MM.1S (cell line): Measurements from ENCODE around the gene C12orf42.

ENCODE experiments used
- DNase-seq: peaks from one replicate; pipeline ENCODE4 v3.0.0-alpha.2; 2015
- H2AFZ ChIP-seq: fragments of 300-600 bp; sonication (generic); 2 replicates; pipeline ENCODE4 v1.6.0; 2016; ENCODE audit warnings: antibody characterized with exemption, low read length
- H3F3A ChIP-seq: fragments of 300-600 bp; sonication (generic); 2 replicates; pipeline ENCODE4 v1.6.1; 2016; ENCODE audit warnings: mild to moderate bottlenecking, antibody characterized with exemption, low read length, moderate library complexity, mixed read lengths; ENCODE audit not compliant: insufficient read depth
- H3K27ac ChIP-seq: fragments of 300-600 bp; sonication (generic); 2 replicates; pipeline ENCODE4 v1.5.1; 2016; ENCODE audit warnings: mild to moderate bottlenecking, low read length
- H3K27me3 ChIP-seq: fragments of 300-600 bp; sonication (generic); replicated peaks from 2 replicates; pipeline ENCODE4 v1.6.0; 2016; ENCODE audit warnings: low read length; ENCODE audit not compliant: insufficient read depth
- H3K36me3 ChIP-seq: fragments of 300-600 bp; sonication (generic); replicated peaks from 2 replicates; pipeline ENCODE4 v1.6.1; 2016; ENCODE audit warnings: mild to moderate bottlenecking, low read length, mixed read lengths; ENCODE audit not compliant: insufficient read depth
- H3K4me1 ChIP-seq: fragments of 300-600 bp; sonication (generic); 2 replicates; pipeline ENCODE4 v1.6.1; 2016; ENCODE audit warnings: low read length, mixed read lengths
- H3K4me2 ChIP-seq: fragments of 300-600 bp; sonication (generic); 2 replicates; pipeline ENCODE4 v1.6.0; 2016; ENCODE audit warnings: low read depth, low read length
- H3K4me3 ChIP-seq: fragments of 300-600 bp; sonication (generic); 2 replicates; pipeline ENCODE4 v1.5.1; 2016; ENCODE audit warnings: low read length, mixed read lengths
- H3K79me2 ChIP-seq: fragments of 300-600 bp; sonication (generic); 2 replicates; pipeline ENCODE4 v1.6.1; 2016; ENCODE audit warnings: mixed run types, low read length, mixed read lengths
- H3K9ac ChIP-seq: fragments of 300-600 bp; sonication (generic); 2 replicates; pipeline ENCODE4 v1.6.1; 2016; ENCODE audit warnings: low read length, mixed read lengths
- H3K9me2 ChIP-seq: fragments of 300-600 bp; sonication (generic); replicated peaks from 2 replicates; pipeline ENCODE4 v1.6.1; 2016; ENCODE audit warnings: mild to moderate bottlenecking, low read length, mixed read lengths; ENCODE audit not compliant: insufficient read depth
- H3K9me3 ChIP-seq: fragments of 300-600 bp; sonication (generic); replicated peaks from 2 replicates; pipeline ENCODE4 v1.6.1; 2016; ENCODE audit warnings: mild to moderate bottlenecking, low read length, mixed read lengths; ENCODE audit not compliant: insufficient read depth
- H4K20me1 ChIP-seq: fragments of 300-600 bp; sonication (generic); 2 replicates; pipeline ENCODE4 v1.6.1; 2016; ENCODE audit warnings: mild to moderate bottlenecking, low read length, moderate library complexity, mixed read lengths; ENCODE audit not compliant: insufficient read depth
- EZH2 ChIP-seq: fragments of 300-600 bp; sonication (generic); optimal IDR thresholded peaks from 2 replicates; pipeline ENCODE3; 2017; ENCODE audit warnings: low read depth, mild to moderate bottlenecking, antibody characterized with exemption, low read length, mixed read lengths
- EZH2phosphoT487 ChIP-seq: fragments of 300-600 bp; sonication (generic); IDR thresholded peaks from 2 replicates; pipeline ENCODE4 v1.6.1; 2018; ENCODE audit warnings: antibody characterized with exemption, low read length
- TF ChIP-seq, protein P1 (sequence below): fragments of 300-600 bp; sonication (generic); IDR thresholded peaks from 2 replicates; pipeline ENCODE4 v1.5.1; 2016; ENCODE audit warnings: antibody characterized with exemption, low read length, mixed read lengths

Gene C12orf42

DNA sequence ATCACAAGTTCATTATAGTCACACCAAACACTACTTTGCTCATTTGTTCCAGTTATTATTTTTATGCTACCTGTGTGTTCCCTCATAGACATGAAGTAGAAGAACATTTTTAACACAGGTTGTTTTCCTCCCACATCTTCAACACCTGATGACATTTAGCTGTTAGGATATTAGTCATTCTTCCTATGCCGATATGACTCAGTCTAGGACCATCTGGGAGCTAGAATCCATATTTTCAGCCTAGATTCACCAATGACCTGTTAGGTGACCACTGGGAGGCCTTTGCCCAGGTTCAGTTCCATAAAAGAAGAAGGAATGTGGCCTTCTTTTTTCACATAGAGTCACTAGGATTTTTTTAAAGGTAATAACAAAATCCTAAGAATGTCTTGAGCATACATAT, 222.8 kb downstream of the C12orf42 start:
- H3K4me2 ChIP-seq = no peak overlapping the region
- TF ChIP-seq EZH2phosphoT487 = no peak
- TF ChIP-seq, protein P1, sequence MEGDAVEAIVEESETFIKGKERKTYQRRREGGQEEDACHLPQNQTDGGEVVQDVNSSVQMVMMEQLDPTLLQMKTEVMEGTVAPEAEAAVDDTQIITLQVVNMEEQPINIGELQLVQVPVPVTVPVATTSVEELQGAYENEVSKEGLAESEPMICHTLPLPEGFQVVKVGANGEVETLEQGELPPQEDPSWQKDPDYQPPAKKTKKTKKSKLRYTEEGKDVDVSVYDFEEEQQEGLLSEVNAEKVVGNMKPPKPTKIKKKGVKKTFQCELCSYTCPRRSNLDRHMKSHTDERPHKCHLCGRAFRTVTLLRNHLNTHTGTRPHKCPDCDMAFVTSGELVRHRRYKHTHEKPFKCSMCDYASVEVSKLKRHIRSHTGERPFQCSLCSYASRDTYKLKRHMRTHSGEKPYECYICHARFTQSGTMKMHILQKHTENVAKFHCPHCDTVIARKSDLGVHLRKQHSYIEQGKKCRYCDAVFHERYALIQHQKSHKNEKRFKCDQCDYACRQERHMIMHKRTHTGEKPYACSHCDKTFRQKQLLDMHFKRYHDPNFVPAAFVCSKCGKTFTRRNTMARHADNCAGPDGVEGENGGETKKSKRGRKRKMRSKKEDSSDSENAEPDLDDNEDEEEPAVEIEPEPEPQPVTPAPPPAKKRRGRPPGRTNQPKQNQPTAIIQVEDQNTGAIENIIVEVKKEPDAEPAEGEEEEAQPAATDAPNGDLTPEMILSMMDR = no peak
- no peak for TF ChIP-seq EZH2
- H3K9ac ChIP-seq = no peak overlapping the region
- H3K9me2 ChIP-seq = no peaks in the 10 kb centered on the region
- no peaks in the 10 kb centered on the region for H3K27me3 ChIP-seq
- no peak for DNase-seq
- no peaks in the 10 kb centered on the region for H3F3A ChIP-seq
- H2AFZ ChIP-seq = no peak overlapping the region
- H3K36me3 ChIP-seq = no peaks in the 10 kb centered on the region
- H4K20me1 ChIP-seq = no peaks in the 10 kb centered on the region
- no peak overlapping the region for H3K27ac ChIP-seq
- H3K9me3 ChIP-seq = no peaks in the 10 kb centered on the region
- H3K4me3 ChIP-seq = no peak overlapping the region
- H3K4me1 ChIP-seq = peaks cover 10% of the 10 kb centered on the region
- H3K79me2 ChIP-seq = no peaks in the 10 kb centered on the region

DNA sequence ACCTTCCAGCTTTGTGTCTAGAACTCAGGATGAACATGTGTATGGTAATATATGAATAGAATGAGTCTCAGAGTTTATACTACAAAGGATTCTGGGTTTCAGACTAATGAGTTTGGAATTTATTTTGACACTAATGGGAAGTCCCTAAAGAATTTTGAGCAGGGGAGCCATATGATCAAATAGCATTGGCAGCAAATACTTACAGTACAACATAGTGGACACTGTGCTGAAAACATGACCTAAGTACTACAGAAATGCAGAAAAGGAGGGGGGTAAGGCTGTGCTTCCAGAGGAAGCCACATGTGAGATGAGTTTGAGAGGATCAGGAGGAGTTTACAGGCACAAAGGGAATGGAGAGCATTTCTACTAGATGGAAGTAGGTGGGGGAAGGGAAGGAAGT, 225.8 kb downstream of the C12orf42 start:
- Histone ChIP-seq H3K36me3 (no peaks in the 10 kb centered on the region), H3K9ac (no peak overlapping the region), H4K20me1 (no peaks in the 10 kb centered on the region), H3F3A (no peaks in the 10 kb centered on the region), H3K27me3 (no peaks in the 10 kb centered on the region), H3K9me3 (no peaks in the 10 kb centered on the region), H3K4me1 (peaks cover 10% of the 10 kb centered on the region; the same call in 1 of the 2 replicates), H3K4me3 (no peak overlapping the region), H3K4me2 (no peak overlapping the region), H3K9me2 (no peaks in the 10 kb centered on the region), H2AFZ (no peak overlapping the region), H3K27ac (no peak overlapping the region), H3K79me2 (no peaks in the 10 kb centered on the region)
- no peak for DNase-seq
- TF ChIP-seq, protein P1 = no peak
- TF ChIP-seq EZH2phosphoT487 (no peak), EZH2 (no peak)

DNA sequence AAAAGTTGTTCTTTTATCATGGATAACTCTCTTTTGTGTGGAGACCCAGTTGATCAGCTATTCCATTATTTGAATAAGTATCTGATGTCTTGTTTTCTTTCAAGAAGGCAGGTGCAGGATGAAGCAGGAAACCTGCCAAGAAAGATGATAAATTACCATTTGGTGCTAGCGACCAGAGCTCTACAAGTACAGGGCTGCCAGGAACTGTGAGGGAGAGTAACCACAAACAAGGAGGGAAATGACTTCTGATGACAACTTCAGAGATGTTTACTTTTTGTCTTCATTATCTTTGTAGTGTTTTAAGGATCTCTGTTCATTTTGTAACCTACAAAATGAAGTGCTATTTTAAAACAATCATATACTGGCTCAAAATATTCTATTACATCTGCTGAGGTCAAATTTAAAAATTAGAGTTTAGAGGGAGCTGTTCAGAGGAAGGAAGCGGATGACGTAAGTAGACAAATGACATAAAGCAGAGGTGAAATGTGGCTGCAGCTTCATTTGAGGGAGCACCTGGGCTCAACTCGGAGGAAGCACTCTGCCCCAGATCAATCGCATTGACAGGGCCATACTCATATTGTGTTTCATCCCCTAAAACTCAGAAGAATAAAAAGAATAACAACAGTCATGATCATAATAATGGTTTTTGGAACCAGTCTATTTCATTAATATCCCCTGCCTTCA, 226.8 kb downstream of the C12orf42 start:
- no peak for DNase-seq
- Histone ChIP-seq H3K27ac (no peak overlapping the region), H3K36me3 (no peaks in the 10 kb centered on the region), H4K20me1 (no peaks in the 10 kb centered on the region), H3K9me3 (no peaks in the 10 kb centered on the region), H3K79me2 (no peaks in the 10 kb centered on the region), H3K9me2 (no peaks in the 10 kb centered on the region), H3K4me2 (no peak overlapping the region), H2AFZ (no peak overlapping the region), H3K4me1 (peaks cover 6% of the 10 kb centered on the region; the same call in 1 of the 2 replicates), H3F3A (no peaks in the 10 kb centered on the region), H3K27me3 (no peaks in the 10 kb centered on the region), H3K4me3 (no peak overlapping the region), H3K9ac (no peak overlapping the region)
- TF ChIP-seq EZH2phosphoT487 = no peak
- TF ChIP-seq, protein P1 = no peak
- no peak for TF ChIP-seq EZH2
